D341Med (cell line): Measurements from ENCODE around the gene CLCN7.

Experiments
- DNase-seq: peaks from one replicate; pipeline ENCODE4 v3.0.0; 2012; ENCODE audit warnings: low spot score

CLCN7 gene

GRCh38 chr16:1502092-1503004 lies 27.5 kb upstream of the CLCN7 start:
- no peak for DNase-seq

GRCh38 chr16:1501630-1502029 lies 26.8 kb upstream of the CLCN7 start:
- no peak for DNase-seq

GRCh38 chr16:1500465-1501150 lies 25.8 kb upstream of the CLCN7 start:
- DNase-seq, result no peak

GRCh38 chr16:1499756-1500464 lies 25.1 kb upstream of the CLCN7 start:
- DNase-seq, result no peak

GRCh38 chr16:1498899-1499676 lies 24.3 kb upstream of the CLCN7 start:
- no peak for DNase-seq

GRCh38 chr16:1497014-1497598 lies 22.3 kb upstream of the CLCN7 start:
- no peak for DNase-seq

GRCh38 chr16:1496464-1496863 lies 21.6 kb upstream of the CLCN7 start:
- no peak for DNase-seq

GRCh38 chr16:1495889-1496262 lies 21.0 kb upstream of the CLCN7 start:
- DNase-seq, result no peak

GRCh38 chr16:1495211-1495888 lies 20.5 kb upstream of the CLCN7 start:
- DNase-seq, result no peak

GRCh38 chr16:1494711-1495110 lies 19.9 kb upstream of the CLCN7 start:
- no peak for DNase-seq

- no peak for DNase-seq
Measured at GRCh38 chr16:1494129-1494640, 19.4 kb upstream of the CLCN7 start.

- peak; percentile 66 for DNase-seq
Measured at GRCh38 chr16:1493746-1494094, 18.9 kb upstream of the CLCN7 start.

- DNase-seq, result peak; percentile 99
Measured at GRCh38 chr16:1492923-1493745, 18.3 kb upstream of the CLCN7 start, which contains the start of gene TELO2. Gene TELO2 (plus strand): TSS chr16:1493360. CDS start chr16:1494282, 922 bp downstream.

- no peak for DNase-seq
Measured at GRCh38 chr16:1492082-1492922, 17.5 kb upstream of the CLCN7 start.

GRCh38 chr16:1491327-1491726 lies 16.5 kb upstream of the CLCN7 start:
- no peak for DNase-seq

- DNase-seq, result no peak
Measured at GRCh38 chr16:1489077-1489476, 14.2 kb upstream of the CLCN7 start.

- no peak for DNase-seq
Measured at GRCh38 chr16:1488619-1489018, 13.8 kb upstream of the CLCN7 start, which contains the start of gene PTX4. Gene PTX4 (minus strand): TSS chr16:1488944. CDS start chr16:1488909, 35 bp downstream.

- DNase-seq, result no peak
Measured at GRCh38 chr16:1488054-1488601, 13.3 kb upstream of the CLCN7 start.
